ENCODE data around the gene SUMO3. TPM values are rescaled to one million over a fixed set of nuclear protein-coding genes. Genes with fewer than 3 reads are reported as not detected.

The SUMO3 gene
- total and polyA plus RNA-seq, 2 experiments from 2014 or later: 90.8 to 103 TPM

- Mint-ChIP-seq H3K36me3 (ENCODE audit: low read depth) (peaks cover 7% of the 10 kb centered on the region; the same call in 2 of the 3 replicates), H3K4me1 (peaks cover 24% of the 10 kb centered on the region)
Observed at GRCh38 chr21:44757731-44758130, 60.1 kb downstream of the SUMO3 start.

GRCh38 chr21:44756423-44757185, 61.3 kb downstream of the SUMO3 start:
- Histone ChIP-seq H3K36me3 (ENCODE audit: insufficient read depth) (no peaks in the 10 kb centered on the region; the same call in 1 of the 2 replicates), H3K4me1 (ENCODE audit: insufficient read depth) (peaks cover 7% of the 10 kb centered on the region), H3K79me2 (replicated peaks; ENCODE audit: insufficient read depth) (no peaks in the 10 kb centered on the region), H3F3A (replicated peaks; ENCODE audit: low read depth) (no peaks in the 10 kb centered on the region), H2AFZ (no peak overlapping the region), H3K27ac (ENCODE audit: low read depth) (no peak overlapping the region), H3K9me2 (ENCODE audit: insufficient read depth) (no peaks in the 10 kb centered on the region), H3K27me3 (ENCODE audit: insufficient read depth) (no peaks in the 10 kb centered on the region), H3K4me3 (no peak overlapping the region), H4K20me1 (replicated peaks; ENCODE audit: insufficient read depth) (no peaks in the 10 kb centered on the region), H3K4me2 (no peak overlapping the region)
- Mint-ChIP-seq H3K27ac (no peak overlapping the region), H3K4me1 (peaks cover 35% of the 10 kb centered on the region), H3K36me3 (ENCODE audit: low read depth) (peaks cover 7% of the 10 kb centered on the region; the same call in 2 of the 3 replicates), H3K9me3 (peaks cover 17% of the 10 kb centered on the region), H3K4me3 (no peak overlapping the region), H3K27me3 (ENCODE audit: insufficient read depth, low read depth, poor library complexity) (peaks cover 5% of the 10 kb centered on the region)
- ATAC-seq (no peak), DNase-seq (ENCODE audit: low spot score) (no peak)
- TF ChIP-seq EZH2phosphoT487 (IDR thresholded peaks at IDR 0.05; ENCODE audit: unreplicated experiment): no peak
- TF ChIP-seq POLR2AphosphoS5 (IDR thresholded peaks at IDR 0.05; ENCODE audit: low read depth): no peak
- no peak for TF ChIP-seq CTCF (conservative IDR thresholded peaks at IDR 0.05; ENCODE audit: low read depth in 2 of 2)
- no peak for TF ChIP-seq ETS1 (IDR thresholded peaks at IDR 0.05)
- no peak for TF ChIP-seq ZNF462 (CRISPR knock-in tag; IDR thresholded peaks at IDR 0.05)

More at GRCh38 chr21:44757731-44758130, 60.1 kb downstream of the SUMO3 start:
- H3K9me2 ChIP-seq (ENCODE audit: insufficient read depth): no peaks in the 10 kb centered on the region
- no peak overlapping the region for H3K4me3 ChIP-seq
- peaks cover 17% of the 10 kb centered on the region for H3K9me3 Mint-ChIP-seq
- no peaks in the 10 kb centered on the region for H4K20me1 ChIP-seq (replicated peaks; ENCODE audit: insufficient read depth)
- H3K4me1 ChIP-seq (ENCODE audit: insufficient read depth): peaks cover 1% of the 10 kb centered on the region; the same call in 1 of the 2 replicates
- ATAC-seq (no peak), DNase-seq (ENCODE audit: low spot score) (no peak)
- no peak overlapping the region for H3K4me3 Mint-ChIP-seq
- H3F3A ChIP-seq (replicated peaks; ENCODE audit: low read depth): no peaks in the 10 kb centered on the region
- no peak overlapping the region for H2AFZ ChIP-seq
- peaks cover 3% of the 10 kb centered on the region for H3K27me3 Mint-ChIP-seq (ENCODE audit: insufficient read depth, low read depth, poor library complexity)
- H3K27ac ChIP-seq (ENCODE audit: low read depth): no peak overlapping the region
- H3K79me2 ChIP-seq (replicated peaks; ENCODE audit: insufficient read depth): no peaks in the 10 kb centered on the region
- no peak overlapping the region for H3K27ac Mint-ChIP-seq
- no peaks in the 10 kb centered on the region for H3K27me3 ChIP-seq (ENCODE audit: insufficient read depth)
- H3K4me2 ChIP-seq: no peak overlapping the region
- TF ChIP-seq CTCF (conservative IDR thresholded peaks at IDR 0.05; ENCODE audit: low read depth in 2 of 2): no peak
- no peaks in the 10 kb centered on the region; the same call in 1 of the 2 replicates for H3K36me3 ChIP-seq (ENCODE audit: insufficient read depth)
